HG03460 (cell line): Measurements from ENCODE around the gene ZNF691.
A peak's percentile ranks its signal among the peaks of the same experiment; 100 is the strongest.
"Not testable (repeated sequence)": the region's sequence is repeated elsewhere in the genome, so short reads cannot be mapped to it uniquely, and the experiment has no call there.

Experiments used
- ATAC-seq: cut with Tn5 transposase; IDR thresholded peaks from one replicate; pipeline ENCODE4 v1.9.1; 2021; ENCODE audit not compliant: unreplicated experiment

Gene ZNF691

GRCh38 chr1:42846257-42847110 is at the start of gene ZNF691:
TSS of gene ZNF691 (plus strand) at chr1:42846613. CDS start at chr1:42849659, 3,046 bp downstream.
- peak; percentile 83 for ATAC-seq

- ATAC-seq = no peak
Measured at GRCh38 chr1:42797414-42797813, 49.0 kb upstream of the ZNF691 start.

GRCh38 chr1:42797979-42798378 is 48.4 kb upstream of the ZNF691 start:
- no peak for ATAC-seq

- ATAC-seq = no peak
Measured at GRCh38 chr1:42801832-42802473, 44.5 kb upstream of the ZNF691 start.

GRCh38 chr1:42806171-42806570 is 40.2 kb upstream of the ZNF691 start:
- no peak for ATAC-seq

GRCh38 chr1:42806593-42806992 is 39.8 kb upstream of the ZNF691 start:
- ATAC-seq = no peak

GRCh38 chr1:42807056-42807668 is 39.3 kb upstream of the ZNF691 start:
- no peak for ATAC-seq

GRCh38 chr1:42814815-42815214 is 31.6 kb upstream of the ZNF691 start:
- ATAC-seq = not testable (repeated sequence)

GRCh38 chr1:42815941-42816584 is 30.4 kb upstream of the ZNF691 start:
- peak; percentile 3 for ATAC-seq

- ATAC-seq = peak; percentile 73
Measured at GRCh38 chr1:42816585-42817439, 29.6 kb upstream of the ZNF691 start, which contains the start of the genes ERMAP and SVBP. TSS of gene ERMAP (plus strand) at chr1:42817122. CDS start at chr1:42830449, 13,327 bp downstream. TSS of gene SVBP (minus strand) at chr1:42817397. CDS start at chr1:42816544, 853 bp downstream.

- ATAC-seq = no peak
Measured at GRCh38 chr1:42817440-42817767, 29.0 kb upstream of the ZNF691 start.

- no peak for ATAC-seq
Measured at GRCh38 chr1:42817976-42818375, 28.4 kb upstream of the ZNF691 start.

- ATAC-seq = no peak
Measured at GRCh38 chr1:42820813-42821212, 25.6 kb upstream of the ZNF691 start.

- no peak for ATAC-seq
Measured at GRCh38 chr1:42821690-42822089, 24.7 kb upstream of the ZNF691 start.

- ATAC-seq = no peak
Measured at GRCh38 chr1:42822800-42823392, 23.5 kb upstream of the ZNF691 start.

GRCh38 chr1:42824481-42825035 is 21.9 kb upstream of the ZNF691 start:
- no peak for ATAC-seq

- no peak for ATAC-seq
Measured at GRCh38 chr1:42825036-42825851, 21.2 kb upstream of the ZNF691 start.

GRCh38 chr1:42830631-42831030 is 15.8 kb upstream of the ZNF691 start:
- no peak for ATAC-seq

GRCh38 chr1:42831273-42831672 is 15.1 kb upstream of the ZNF691 start:
- no peak for ATAC-seq
